HUES64 (cell line): Measurements from ENCODE around the gene NUBP1.
A peak's percentile ranks its signal among the peaks of the same experiment; 100 is the strongest.
"Not testable (repeated sequence)": the region's sequence is repeated elsewhere in the genome, so short reads cannot be mapped to it uniquely, and the experiment has no call there.

Experiments used
- H3K27ac ChIP-seq: 2 replicates; pipeline ENCODE4 v1.7.0; 2013; ENCODE audit warnings: low read depth, low read length, inconsistent platforms
- H3K27me3 ChIP-seq: 2 replicates; pipeline ENCODE4 v1.6.1; 2013; ENCODE audit warnings: mild to moderate bottlenecking, low read length; ENCODE audit not compliant: insufficient read depth
- H3K36me3 ChIP-seq: 2 replicates; pipeline ENCODE4 v1.6.1; 2013; ENCODE audit warnings: mild to moderate bottlenecking, low read length; ENCODE audit not compliant: insufficient read depth
- H3K4me1 ChIP-seq: 2 replicates; pipeline ENCODE4 v1.6.1; 2013; ENCODE audit warnings: mild to moderate bottlenecking, low read length, moderate library complexity; ENCODE audit not compliant: insufficient read depth
- H3K4me3 ChIP-seq: 2 replicates; pipeline ENCODE4 v1.5.1; 2013; ENCODE audit warnings: mild to moderate bottlenecking, low read length, moderate library complexity
- H3K9ac ChIP-seq: 2 replicates; pipeline ENCODE4 v1.6.1; 2013; ENCODE audit warnings: mild to moderate bottlenecking, low read depth, low read length
- H3K9me3 ChIP-seq: 2 replicates; pipeline ENCODE4 v1.6.1; 2013; ENCODE audit warnings: low read depth, low read length; ENCODE audit not compliant: insufficient read depth
- WGBS: fragments of 150-250, 120-280 bp; methylation state at CpG from one replicate; pipeline ENCODE4 v1.1.7; 2013; ENCODE audit warnings: missing lambda C conversion rate; 5-methylcytosine and 5-hydroxymethylcytosine counted together

Gene NUBP1

GRCh38 chr16:10738231-10739077 lies 5.2 kb upstream of the NUBP1 start:
- WGBS = 89% methylated on average over 11 of the region's 12 CpGs
- H3K9me3 ChIP-seq = no peaks in the 10 kb centered on the region; the same call in 1 of the 2 replicates
- H3K27me3 ChIP-seq = no peaks in the 10 kb centered on the region
- no peaks in the 10 kb centered on the region for H3K36me3 ChIP-seq
- no peak overlapping the region for H3K27ac ChIP-seq
- H3K4me3 ChIP-seq = no peak overlapping the region
- no peaks in the 10 kb centered on the region for H3K4me1 ChIP-seq
- H3K9ac ChIP-seq = no peak overlapping the region

GRCh38 chr16:10740000-10740844 lies 3.4 kb upstream of the NUBP1 start:
- H3K9me3 ChIP-seq = no peaks in the 10 kb centered on the region
- no peaks in the 10 kb centered on the region for H3K27me3 ChIP-seq
- no peaks in the 10 kb centered on the region for H3K4me1 ChIP-seq
- no peak overlapping the region for H3K9ac ChIP-seq
- 91% methylated on average over 10 of the region's 10 CpGs for WGBS
- no peaks in the 10 kb centered on the region for H3K36me3 ChIP-seq
- no peak overlapping the region for H3K4me3 ChIP-seq
- H3K27ac ChIP-seq = no peak overlapping the region

GRCh38 chr16:10740845-10741208 lies 2.8 kb upstream of the NUBP1 start:
- no peak overlapping the region for H3K4me3 ChIP-seq
- 88% methylated on average over 2 of the region's 2 CpGs for WGBS
- no peaks in the 10 kb centered on the region for H3K4me1 ChIP-seq
- H3K9ac ChIP-seq = no peak overlapping the region
- no peaks in the 10 kb centered on the region for H3K27me3 ChIP-seq
- H3K36me3 ChIP-seq = no peaks in the 10 kb centered on the region
- no peaks in the 10 kb centered on the region for H3K9me3 ChIP-seq
- no peak overlapping the region for H3K27ac ChIP-seq

GRCh38 chr16:10741249-10741648 lies 2.4 kb upstream of the NUBP1 start:
- not testable (repeated sequence) for H3K4me3 ChIP-seq, H3K36me3 ChIP-seq, H3K27ac ChIP-seq, H3K4me1 ChIP-seq, H3K9me3 ChIP-seq, H3K27me3 ChIP-seq, H3K9ac ChIP-seq
- WGBS = 97% methylated on average over 10 of the region's 10 CpGs

GRCh38 chr16:10741844-10742243 lies 1.8 kb upstream of the NUBP1 start:
- WGBS = 92% methylated on average over 4 of the region's 4 CpGs
- no peaks in the 10 kb centered on the region for H3K4me1 ChIP-seq
- H3K9me3 ChIP-seq = no peaks in the 10 kb centered on the region
- H3K4me3 ChIP-seq = no peak overlapping the region
- H3K36me3 ChIP-seq = no peaks in the 10 kb centered on the region
- H3K27ac ChIP-seq = no peak overlapping the region
- no peak overlapping the region for H3K9ac ChIP-seq
- H3K27me3 ChIP-seq = no peaks in the 10 kb centered on the region

- Histone ChIP-seq H3K9ac (peak overlapping the region; percentile 93), H3K36me3 (peaks cover 4% of the 10 kb centered on the region; the same call in 1 of the 2 replicates), H3K4me1 (no peaks in the 10 kb centered on the region), H3K27me3 (no peaks in the 10 kb centered on the region), H3K4me3 (peak overlapping the region; percentile 86), H3K27ac (no peak overlapping the region), H3K9me3 (no peaks in the 10 kb centered on the region)
- WGBS = 46% methylated on average over 3 of the region's 5 CpGs
These were observed 424 bp upstream of the NUBP1 start for GRCh38 chr16:10743227-10743609.

GRCh38 chr16:10744370-10745030 lies 858 bp downstream of the NUBP1 start:
- Histone ChIP-seq H3K4me1 (no peaks in the 10 kb centered on the region), H3K27me3 (no peaks in the 10 kb centered on the region), H3K4me3 (peak overlapping the region; percentile 86), H3K27ac (no peak overlapping the region), H3K9me3 (no peaks in the 10 kb centered on the region), H3K36me3 (peaks cover 13% of the 10 kb centered on the region; the same call in 1 of the 2 replicates), H3K9ac (peak overlapping the region; percentile 46)
- WGBS = 45% methylated on average over 17 of the region's 17 CpGs

GRCh38 chr16:10745841-10746240 lies 2.2 kb downstream of the NUBP1 start:
- Histone ChIP-seq H3K4me1 (no peaks in the 10 kb centered on the region), H3K27ac (no peak overlapping the region), H3K4me3 (no peak overlapping the region), H3K27me3 (no peaks in the 10 kb centered on the region), H3K9me3 (no peaks in the 10 kb centered on the region), H3K9ac (no peak overlapping the region), H3K36me3 (peaks cover 13% of the 10 kb centered on the region; the same call in 1 of the 2 replicates)
- WGBS = 98% methylated on average over 2 of the region's 2 CpGs

GRCh38 chr16:10750793-10751192 lies 7.2 kb downstream of the NUBP1 start:
- H3K9me3 ChIP-seq = no peaks in the 10 kb centered on the region
- WGBS = 94% methylated on average over 10 of the region's 11 CpGs
- H3K4me3 ChIP-seq = no peak overlapping the region
- no peaks in the 10 kb centered on the region for H3K27me3 ChIP-seq
- no peak overlapping the region for H3K27ac ChIP-seq
- no peak overlapping the region for H3K9ac ChIP-seq
- no peaks in the 10 kb centered on the region for H3K4me1 ChIP-seq
- peaks cover 25% of the 10 kb centered on the region for H3K36me3 ChIP-seq

GRCh38 chr16:10751291-10751697 lies 7.7 kb downstream of the NUBP1 start:
- H3K4me3 ChIP-seq = no peak overlapping the region
- no peak overlapping the region for H3K27ac ChIP-seq
- 91% methylated on average over 13 of the region's 13 CpGs for WGBS
- H3K4me1 ChIP-seq = no peaks in the 10 kb centered on the region
- no peak overlapping the region for H3K9ac ChIP-seq
- no peaks in the 10 kb centered on the region for H3K9me3 ChIP-seq
- no peaks in the 10 kb centered on the region for H3K27me3 ChIP-seq
- peaks cover 26% of the 10 kb centered on the region for H3K36me3 ChIP-seq
